NCI-H2107 (cell line): Measurements from ENCODE around the gene COL4A2.
"Not testable (repeated sequence)": the region's sequence is repeated elsewhere in the genome, so short reads cannot be mapped to it uniquely, and the experiment has no call there.

Experiments
- DNase-seq: peaks from one replicate; lab custom pipeline; 2025; lab: John Stamatoyannopoulos, UW

COL4A2 gene

DNA sequence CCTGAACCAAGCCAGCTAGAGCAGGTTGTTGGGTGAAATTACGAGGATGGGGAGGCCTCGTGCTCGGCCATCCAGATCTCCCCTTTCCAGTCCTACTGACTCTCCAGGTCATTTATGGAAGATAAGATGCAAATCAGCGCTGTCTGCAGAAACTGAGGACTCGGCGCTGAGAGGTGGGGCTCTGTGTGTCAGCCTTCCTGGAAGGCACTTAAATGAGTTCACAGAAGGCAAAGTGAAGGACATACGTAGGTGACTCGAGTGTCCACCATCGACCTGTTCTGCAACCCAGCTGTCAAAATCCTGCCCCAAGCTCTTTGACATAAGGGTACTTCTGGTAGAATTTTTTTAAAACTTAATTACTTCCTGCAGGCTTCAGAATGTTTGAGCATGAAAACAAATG lies 168.0 kb downstream of the COL4A2 start:
- no peak for DNase-seq

DNA sequence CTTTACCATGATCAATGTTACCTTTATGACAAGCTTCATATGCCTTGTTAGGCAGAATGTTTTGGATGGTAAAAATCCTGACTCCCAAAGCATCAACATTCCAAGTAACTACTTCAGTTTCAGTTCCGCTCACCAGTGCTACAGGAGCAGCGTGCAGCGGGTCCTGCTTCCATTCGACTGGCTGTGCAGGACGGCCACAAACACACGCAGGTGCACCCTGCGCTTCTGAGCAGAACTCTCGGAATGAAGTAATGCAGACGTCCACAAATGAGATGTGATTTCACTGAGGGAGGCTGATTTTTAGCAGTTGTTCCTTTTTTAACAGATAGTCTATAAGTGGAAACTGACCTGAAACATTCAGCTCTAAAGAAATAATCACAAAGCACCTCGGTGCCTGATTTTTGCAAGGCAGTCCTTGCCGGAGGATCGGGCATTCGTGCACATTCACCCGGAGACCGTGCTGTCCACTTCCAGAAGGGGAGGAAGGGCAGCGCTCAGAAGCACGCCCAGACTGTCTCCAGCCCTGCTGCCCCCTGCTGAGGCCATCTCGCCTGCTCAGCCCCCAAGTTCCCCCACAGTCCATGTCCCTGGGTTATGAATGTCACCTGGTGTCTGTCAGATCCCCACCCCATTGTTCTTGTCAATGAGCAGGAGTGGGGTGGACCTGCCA lies 168.6 kb downstream of the COL4A2 start:
- no peak for DNase-seq

DNA sequence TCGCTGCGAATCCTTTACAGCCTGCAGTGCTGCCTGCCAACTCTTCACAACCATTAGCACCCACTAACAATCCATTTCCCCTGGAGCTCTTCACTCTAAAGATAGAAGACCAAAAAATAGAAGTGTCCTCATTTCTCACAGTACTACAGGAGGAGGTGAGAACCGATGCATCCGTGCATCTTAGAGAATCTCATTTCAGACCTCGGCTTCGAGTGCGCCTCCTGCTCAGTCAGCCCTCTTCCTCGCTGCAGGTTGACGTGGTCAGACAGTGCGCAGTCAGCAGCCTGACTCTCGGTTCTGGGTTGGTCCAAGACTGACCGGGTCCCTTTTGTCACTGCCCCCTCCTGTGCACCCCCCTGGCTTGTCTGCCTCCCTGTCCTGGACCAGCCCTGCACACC lies 169.1 kb downstream of the COL4A2 start:
- no peak for DNase-seq

DNA sequence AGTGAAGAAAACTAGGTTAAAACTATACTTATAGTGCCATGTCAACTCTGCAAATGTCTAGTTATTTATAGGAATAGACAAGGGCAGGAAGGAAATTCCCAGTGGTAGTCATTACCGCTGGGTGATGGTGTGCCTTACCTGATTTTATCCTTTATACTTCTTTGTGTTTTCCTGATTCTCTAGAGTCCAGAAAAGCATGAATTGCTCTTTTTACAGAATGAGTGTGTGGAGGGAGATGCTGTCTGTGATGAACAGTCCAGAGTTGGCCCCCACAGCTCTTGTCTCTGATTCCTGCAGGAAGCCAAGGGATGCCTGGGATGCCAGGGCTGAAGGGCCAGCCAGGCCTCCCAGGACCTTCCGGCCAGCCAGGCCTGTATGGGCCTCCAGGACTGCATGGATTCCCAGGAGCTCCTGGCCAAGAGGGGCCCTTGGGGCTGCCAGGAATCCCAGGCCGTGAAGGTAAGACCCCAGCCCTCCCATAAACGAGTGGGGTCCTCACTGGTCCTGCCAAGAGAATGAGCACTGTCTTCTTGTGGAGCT lies 170.7 kb downstream of the COL4A2 start:
- DNase-seq, result no peak

DNA sequence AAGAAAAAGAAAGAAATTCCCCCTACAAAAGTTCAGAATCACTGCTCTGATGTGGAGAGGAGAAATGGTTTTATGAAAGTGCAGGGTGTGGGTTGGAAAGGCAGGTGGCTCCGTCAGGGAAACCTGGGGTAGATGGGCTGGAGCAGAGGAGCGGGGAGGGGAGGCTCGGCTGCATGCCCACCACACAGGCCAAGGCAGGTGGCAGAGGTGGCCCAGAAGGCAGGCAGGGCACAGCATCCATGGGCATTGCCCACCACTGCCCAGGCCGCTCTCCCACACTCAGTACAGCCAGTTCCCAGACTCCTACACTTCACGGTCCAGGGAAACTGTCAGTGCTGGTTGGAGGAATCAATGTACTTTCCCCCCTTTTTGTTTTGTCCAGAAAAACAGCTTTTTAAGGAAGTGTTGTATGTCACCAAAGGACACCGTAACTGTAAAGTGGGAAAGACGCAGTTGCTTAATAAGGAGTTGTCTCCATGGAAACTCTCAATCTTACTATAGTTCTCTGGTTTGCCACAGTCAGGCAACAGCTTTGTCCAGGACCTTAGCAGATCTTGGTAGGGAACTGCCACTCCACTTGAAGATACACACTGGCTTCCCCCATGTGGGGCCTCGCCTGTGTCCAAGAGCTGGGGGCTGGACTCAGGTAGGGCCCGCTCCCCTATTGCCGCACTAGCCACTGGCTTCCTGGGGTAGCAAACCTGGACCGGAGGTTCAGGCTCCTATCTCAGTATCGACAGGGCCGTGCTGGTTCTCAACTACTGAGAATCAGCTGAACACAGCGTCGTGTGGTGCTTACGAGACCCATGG lies 171.5 kb downstream of the COL4A2 start:
- no peak for DNase-seq

DNA sequence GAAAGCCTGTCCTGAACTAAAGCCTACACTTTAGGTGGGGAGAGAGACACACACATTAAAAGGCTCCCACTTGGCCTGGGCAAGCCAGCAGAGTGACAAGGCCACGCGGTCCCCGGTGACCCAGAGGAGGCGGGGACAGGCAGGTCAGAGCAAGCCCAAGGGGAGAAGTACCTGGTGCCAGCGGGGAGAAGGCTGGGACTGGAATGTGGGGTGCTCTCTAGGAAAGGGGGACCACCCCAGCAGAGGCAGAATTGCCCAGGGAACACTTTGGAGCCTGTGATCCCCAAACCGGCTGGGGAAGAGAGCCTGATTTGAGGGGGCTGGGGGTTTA lies 172.1 kb downstream of the COL4A2 start:
- no peak for DNase-seq

DNA sequence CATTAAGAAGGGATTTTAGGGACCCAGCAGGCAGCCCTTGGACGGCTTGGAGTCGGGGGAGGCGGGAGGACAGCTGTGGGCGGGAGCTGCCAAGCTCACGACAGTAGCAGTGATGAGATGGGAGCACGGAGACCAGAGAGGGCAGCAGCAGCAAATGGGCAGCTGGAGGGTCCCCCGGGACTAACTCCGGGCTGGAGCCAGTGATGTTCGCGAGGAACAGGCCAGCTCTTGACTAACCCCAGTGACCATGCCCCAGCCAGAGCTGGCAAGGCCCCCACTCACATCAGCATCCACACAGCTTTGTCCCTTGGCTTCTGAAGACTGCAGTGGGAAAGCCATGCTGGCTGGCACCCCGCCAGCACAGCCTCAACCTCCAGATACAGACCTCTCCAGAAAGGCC lies 172.6 kb downstream of the COL4A2 start:
- DNase-seq, result no peak

DNA sequence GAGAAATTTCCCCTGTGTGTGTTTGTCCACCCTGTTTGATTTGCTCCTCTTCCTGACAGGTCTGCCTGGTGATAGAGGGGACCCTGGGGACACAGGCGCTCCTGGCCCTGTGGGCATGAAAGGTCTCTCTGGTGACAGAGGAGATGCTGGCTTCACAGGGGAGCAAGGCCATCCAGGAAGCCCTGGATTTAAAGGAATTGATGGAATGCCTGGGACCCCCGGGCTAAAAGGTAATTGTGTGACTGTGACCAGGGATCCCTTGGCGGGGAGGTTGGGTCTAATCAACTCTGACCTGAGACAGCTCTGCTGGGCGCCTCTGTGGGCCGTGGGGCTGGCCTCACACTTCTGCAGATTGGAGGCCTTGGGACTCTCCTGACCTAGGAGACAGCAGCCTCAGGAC lies 173.1 kb downstream of the COL4A2 start:
- no peak for DNase-seq

DNA sequence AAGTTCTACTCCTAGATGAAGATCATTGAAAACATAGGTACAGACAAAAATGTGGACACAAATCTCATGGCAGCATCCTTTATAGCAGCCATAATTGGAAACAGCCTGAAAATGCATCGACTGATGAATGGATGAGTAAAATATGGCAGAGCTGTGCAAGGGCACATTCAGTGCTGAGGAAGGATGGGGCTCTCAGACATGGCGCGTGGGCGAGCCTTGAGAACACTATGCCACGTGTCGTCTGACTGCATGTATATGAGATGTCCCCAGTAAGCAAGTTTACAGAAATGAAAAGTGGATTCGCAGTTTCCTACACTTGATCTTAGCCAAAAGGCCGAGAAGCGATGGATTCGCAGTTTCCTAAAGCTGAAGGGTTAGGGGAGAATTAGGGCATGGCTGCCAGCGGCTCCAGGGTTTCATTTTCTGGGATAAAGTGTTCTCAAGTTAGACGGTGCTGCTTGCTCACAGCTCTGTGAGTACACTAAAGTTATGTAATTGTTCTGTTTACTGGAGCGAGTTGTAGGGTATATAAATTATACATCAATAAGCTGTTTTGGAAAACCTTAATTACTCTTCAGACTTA lies 176.4 kb downstream of the COL4A2 start:
- DNase-seq, result no peak

DNA sequence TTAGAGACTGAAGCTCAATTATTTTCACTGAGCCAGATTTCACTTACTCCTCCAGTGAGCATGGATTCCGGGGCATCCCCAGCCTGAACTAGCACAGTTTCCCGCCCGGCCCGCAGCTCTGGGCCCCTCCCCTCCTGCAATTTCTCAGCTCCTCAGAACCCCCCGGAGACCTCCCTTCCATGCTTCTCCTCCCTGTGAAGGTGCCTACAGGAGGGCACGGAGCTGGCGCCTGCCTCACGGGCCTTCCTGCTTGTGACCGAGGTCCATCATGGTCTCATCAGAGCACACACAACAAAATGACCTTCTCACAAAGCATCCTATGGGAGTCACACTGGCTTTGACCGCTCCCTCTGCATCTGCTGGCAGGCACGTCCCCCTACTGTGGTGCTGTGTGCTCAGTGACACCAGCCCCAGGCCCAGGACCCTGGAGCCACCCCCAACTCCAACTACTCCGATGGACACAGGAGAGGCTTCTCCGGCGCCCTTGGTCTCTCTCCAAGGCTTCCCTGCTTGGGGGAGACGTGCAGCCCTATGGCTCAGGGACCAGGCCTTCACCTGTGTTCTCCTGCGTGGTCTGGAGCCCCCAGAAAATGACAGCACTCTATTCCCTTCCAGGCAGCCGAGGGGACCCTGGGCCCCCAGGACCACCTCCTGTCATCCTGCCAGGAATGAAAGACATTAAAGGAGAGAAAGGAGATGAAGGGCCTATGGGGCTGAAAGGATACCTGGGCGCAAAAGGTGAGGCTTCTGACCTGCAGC lies 177.4 kb downstream of the COL4A2 start:
- DNase-seq, result no peak

DNA sequence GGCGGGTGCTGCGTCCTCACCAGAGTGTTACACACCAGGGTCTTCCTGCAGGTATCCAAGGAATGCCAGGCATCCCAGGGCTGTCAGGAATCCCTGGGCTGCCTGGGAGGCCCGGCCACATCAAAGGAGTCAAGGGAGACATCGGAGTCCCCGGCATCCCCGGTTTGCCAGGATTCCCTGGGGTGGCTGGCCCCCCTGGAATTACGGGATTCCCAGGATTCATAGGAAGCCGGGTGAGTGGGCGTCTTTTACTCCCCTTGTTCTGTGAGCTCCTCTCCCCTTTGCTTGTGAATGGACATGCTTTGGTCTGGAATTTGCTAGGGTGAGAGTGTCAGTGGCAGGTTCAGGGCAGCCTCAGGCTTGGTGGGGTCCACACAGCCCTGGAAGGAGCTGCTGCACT lies 178.5 kb downstream of the COL4A2 start:
- DNase-seq, result no peak

DNA sequence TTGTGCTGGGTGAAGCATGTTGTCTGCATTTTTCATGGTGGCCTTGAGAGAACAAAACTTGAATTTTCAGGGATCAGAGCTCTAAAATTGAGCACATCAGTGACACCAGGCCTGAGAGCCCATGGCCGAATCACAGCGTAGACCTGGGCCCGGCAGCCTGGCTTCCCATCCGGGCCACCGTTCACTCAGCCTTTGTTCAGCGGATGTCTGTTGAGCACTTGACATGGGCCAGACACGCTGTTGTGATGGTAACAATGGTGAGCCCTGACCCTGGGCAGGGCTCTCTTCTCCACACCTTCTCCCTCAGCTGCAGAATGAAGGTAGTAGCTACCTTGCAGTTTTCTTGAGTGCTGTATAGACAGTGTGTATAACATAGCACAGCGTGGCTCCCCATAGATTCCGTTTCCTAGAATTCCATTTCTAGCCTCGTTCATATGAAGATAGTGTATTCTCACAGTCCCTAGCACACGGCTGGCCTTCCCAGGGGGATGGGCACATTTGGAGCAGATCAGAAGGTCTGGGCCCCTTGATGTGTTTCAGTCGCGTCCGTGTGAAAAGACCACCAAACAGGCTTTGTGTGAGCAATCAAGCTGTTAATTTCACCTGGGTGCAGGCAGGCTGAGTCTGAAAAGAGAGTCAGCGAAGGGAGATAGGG lies 179.1 kb downstream of the COL4A2 start:
- DNase-seq, result no peak

DNA sequence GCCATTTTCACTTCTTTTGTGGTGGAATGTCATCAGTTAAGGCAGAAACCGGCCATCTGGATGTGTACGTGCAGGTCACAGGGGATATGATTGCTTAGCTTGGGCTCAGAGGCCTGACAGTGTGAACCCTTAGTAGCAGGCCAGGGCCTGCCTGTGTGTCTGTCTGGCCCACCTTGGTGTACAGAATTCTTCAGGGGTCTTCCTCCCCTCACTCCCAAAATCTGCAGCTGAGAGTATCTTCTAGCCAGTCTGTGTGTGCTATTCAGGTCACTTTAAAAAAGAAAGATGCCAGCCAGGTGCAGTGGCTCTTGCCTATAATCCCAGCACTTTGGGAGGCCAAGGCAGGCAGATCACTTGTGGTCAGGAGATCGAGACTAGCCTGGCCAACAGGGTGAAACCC lies 179.8 kb downstream of the COL4A2 start:
- not testable (repeated sequence) for DNase-seq

DNA sequence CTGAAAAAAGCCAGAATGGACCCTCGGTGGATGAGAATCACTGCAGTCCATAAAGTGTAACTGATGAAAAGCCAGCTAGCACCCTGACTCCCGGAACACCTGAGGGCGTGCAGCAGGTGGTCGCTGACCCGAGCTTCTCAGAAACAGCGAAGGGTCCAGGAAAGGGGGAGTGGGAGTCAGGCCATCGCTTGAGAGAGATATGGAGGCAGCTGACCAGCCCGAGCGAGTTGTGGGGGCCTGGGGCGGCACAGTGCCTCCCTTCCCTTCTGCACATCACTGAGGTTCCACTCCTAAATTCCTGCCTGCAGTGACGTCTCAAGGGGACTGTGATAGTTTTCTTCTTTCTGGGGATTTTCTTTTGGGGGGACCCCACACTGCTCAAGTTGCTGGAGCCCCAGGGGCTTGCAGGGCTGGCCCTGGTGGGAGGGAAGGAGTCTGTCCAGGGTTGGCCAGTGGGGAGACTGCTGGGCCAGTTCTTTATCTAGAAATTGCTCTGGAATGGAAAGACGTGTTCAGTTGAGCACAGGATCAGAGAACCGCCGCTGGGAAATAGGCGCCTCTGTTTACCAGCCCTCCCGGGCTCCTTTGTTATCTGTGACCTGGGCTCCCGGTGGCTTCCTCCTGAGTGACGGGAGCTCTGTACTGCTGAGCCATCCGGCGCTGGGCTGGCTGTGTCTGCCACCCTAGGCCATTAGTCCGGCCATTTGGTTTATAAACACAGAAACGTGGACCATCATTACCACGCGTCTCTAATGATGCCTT lies 183.1 kb downstream of the COL4A2 start:
- no peak for DNase-seq

DNA sequence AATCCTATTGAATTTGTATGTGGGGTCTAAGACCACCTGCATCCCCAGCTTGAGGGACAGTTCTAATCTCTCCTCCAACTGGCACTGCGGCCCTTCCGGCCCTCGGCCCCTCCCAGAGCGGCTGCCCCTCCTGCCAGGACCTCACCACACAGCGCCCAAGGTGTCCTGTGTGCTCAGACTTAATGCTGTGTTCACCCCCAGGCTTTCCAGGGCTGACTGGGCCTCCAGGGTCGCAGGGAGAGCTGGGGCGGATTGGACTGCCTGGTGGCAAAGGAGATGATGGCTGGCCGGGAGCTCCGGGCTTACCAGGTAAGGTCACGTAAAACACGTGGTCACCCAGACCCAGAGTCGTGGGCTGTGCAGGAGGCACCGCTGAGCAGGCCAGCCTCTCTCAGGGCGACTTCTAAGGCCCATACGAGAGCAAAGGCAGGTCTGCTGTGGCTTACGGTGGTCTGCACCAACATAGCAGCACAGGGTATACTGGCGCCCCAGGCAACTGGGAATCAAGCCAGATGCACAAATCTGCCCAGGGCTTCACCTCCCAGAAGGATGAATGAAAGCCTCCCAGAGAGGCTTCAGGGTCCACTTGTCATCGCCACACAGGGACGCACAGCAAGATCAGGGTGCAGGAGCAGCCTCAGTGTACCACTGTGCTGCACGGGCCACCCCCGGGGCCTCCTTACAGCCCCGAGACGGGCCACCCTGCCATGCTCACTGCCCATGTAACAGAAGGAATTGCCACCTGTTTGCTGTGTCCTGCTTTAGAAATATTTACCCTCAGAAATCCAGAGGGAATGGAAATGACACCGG lies 185.0 kb downstream of the COL4A2 start:
- no peak for DNase-seq

DNA sequence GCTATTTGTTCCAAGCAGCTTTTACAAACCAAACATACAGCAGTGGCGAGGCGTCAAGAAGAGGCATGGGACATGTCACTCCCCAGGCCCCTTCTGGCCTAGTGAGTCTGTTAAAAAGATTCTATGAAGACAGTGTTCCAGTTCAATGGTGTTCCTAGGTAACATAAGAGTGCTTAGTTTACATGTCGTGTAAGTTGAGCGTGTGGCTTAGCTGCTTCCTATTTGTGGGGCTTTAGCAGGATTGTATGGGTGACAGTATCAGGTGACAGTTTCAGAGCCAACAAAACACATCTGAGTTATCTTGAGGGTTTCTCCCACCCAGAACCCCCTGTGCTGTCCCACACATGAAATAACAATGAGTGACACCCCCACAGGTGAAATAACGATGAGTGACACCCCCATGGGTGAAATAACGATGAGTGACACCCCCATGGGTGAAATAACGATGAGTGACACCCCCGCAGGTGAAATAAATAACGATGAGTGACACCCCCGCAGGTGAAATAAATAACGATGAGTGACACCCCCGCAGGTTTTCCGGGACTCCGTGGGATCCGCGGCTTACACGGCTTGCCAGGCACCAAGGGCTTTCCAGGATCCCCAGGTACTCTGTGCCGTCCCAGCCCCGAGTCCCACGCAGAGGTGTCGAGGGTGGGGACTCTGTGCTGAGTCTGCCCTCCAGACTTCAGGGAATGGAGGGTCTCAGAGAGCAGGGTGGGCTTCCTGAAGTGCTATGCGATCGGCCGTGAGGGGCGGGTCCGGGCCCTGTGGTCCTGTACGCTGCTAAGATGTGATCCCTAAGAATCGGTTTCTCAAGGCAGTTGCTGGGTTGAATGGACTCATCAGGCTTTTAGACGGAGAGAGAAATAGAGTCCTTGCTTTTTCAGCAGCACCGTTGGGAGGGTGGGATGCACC lies 185.9 kb downstream of the COL4A2 start:
- DNase-seq, result no peak

DNA sequence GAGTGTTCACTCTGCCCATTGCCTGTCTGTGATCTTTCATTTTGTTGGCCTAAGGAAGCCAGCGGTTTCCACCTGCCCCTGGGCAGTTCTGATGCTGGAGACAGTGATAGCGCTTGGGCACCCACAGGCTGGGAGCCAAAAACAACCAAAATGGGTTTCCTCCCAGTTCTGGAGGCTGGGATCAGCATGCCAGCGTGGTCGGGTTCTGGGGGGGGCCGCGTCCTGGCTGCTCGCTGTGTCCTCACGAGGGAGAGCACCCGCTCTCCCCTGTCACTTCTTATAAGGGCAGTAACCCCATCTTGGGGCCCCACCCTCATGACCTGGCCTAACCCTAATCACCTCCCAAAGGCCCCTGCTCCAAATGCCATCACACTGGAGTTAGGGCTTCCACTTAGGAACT lies 186.5 kb downstream of the COL4A2 start:
- DNase-seq, result no peak

DNA sequence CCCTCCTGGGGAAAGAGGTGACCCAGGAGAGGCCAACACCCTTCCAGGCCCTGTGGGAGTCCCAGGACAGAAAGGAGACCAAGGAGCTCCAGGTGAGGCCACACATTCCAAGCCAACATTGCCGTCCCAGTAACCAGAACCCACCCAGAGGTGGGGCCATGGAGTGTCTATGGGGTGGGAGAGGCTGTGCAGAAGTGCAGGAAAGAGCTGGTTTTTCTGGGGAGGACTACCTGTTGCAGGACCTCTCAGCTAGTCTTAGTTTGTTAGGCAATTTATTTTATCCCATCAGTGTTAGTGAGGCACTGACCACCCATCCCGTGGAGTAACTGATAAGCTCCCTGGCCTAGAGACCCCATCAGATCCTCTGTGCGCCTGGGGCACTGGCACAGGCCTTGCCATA lies 188.3 kb downstream of the COL4A2 start:
- no peak for DNase-seq

DNA sequence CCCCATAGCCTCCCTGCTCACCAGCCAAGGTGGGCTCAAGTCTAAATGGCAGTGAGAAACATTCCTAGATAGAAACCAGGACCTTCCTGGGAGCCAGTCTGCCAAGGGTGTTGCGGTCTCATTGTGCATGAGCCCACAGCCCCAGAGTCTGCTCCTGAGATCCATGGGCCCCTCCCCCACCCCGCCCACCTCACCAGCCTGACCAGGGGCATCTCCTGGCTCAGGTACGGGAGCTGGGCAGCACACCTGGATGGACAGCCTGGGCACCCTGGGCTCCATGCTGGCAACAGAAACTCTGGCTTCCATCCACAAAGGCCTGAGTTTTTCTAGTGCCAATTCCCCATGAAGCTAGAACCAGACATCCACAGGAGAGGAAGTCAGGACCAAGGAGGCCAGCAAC lies 188.8 kb downstream of the COL4A2 start:
- DNase-seq, result no peak
